MCF 10A (cell line): ENCODE measurements around the gene HAUS7. TPM values are rescaled to one million over a fixed set of nuclear protein-coding genes. Genes with fewer than 3 reads are reported as not detected.
A peak's percentile ranks its signal among the peaks of the same experiment; 100 is the strongest.

Source experiments
- BruUV-seq: library from RNA; stranded (reverse); fragments of 400-500 nt; replicated peaks from 2 replicates; lab custom pipeline; 2021; lab: Mats Ljungman, UMichigan
- CTCF ChIA-PET: fragments of 300-600 bp; sonication (Branson Sonifier 250); formaldehyde crosslinking; extraction: SDS; loops from one replicate; lab custom pipeline; 2021; ENCODE audit warnings: antibody characterized with exemption, inconsistent platforms; lab: Yijun Ruan, JAX
- POLR2A ChIA-PET: fragments of 300-600, 350-650 bp; sonication (Branson Sonifier 250); formaldehyde crosslinking; extraction: SDS; loops from one replicate; lab custom pipeline; 2020; ENCODE audit warnings: antibody characterized with exemption, inconsistent platforms; lab: Yijun Ruan, JAX
- DNase-seq: peaks from one replicate; pipeline ENCODE4 v3.0.0-alpha.2; 2018; ENCODE audit not compliant: unreplicated experiment
- H3K27ac Mint-ChIP-seq: one replicate; pipeline ENCODE4 v1.8.0; 2022; ENCODE audit warnings: mild to moderate bottlenecking, low read depth, mixed read lengths; ENCODE audit not compliant: unreplicated experiment
- H3K27me3 Mint-ChIP-seq: one replicate; pipeline ENCODE4 v1.8.0; 2022; ENCODE audit warnings: mixed read lengths; ENCODE audit not compliant: insufficient read depth, unreplicated experiment
- H3K36me3 Mint-ChIP-seq: one replicate; pipeline ENCODE4 v1.8.0; 2022; ENCODE audit warnings: mild to moderate bottlenecking, moderate library complexity, mixed read lengths; ENCODE audit not compliant: insufficient read depth, unreplicated experiment
- H3K4me1 Mint-ChIP-seq: one replicate; pipeline ENCODE4 v1.8.0; 2022; ENCODE audit warnings: mixed read lengths; ENCODE audit not compliant: insufficient read depth, unreplicated experiment
- H3K4me3 Mint-ChIP-seq: one replicate; pipeline ENCODE4 v1.8.0; 2022; ENCODE audit warnings: mild to moderate bottlenecking, moderate library complexity, mixed read lengths; ENCODE audit not compliant: unreplicated experiment
- H3K9me3 Mint-ChIP-seq: one replicate; pipeline ENCODE4 v1.8.0; 2022; ENCODE audit warnings: mixed read lengths; ENCODE audit not compliant: unreplicated experiment
- intact Hi-C: fragments of 100-400 bp; cut with micrococcal nuclease; formaldehyde crosslinking; loops from 2 replicates; pipeline ENCODE4 v1.14.1; 2022
- total RNA-seq: library from RNA; stranded (reverse); gene quantifications from 2 replicates; pipeline ENCODE4 v1.2.3, GENCODE V29; 2022
- TF ChIP-seq, protein P1 (sequence below): fragments of 200-600 bp; IDR thresholded peaks from one replicate; pipeline ENCODE4 v1.8.0; 2022; ENCODE audit warnings: antibody characterized with exemption, mild to moderate bottlenecking; ENCODE audit not compliant: unreplicated experiment

The HAUS7 gene
- total RNA-seq, 1 experiment from 2014 or later, result 19.4 TPM

DNA sequence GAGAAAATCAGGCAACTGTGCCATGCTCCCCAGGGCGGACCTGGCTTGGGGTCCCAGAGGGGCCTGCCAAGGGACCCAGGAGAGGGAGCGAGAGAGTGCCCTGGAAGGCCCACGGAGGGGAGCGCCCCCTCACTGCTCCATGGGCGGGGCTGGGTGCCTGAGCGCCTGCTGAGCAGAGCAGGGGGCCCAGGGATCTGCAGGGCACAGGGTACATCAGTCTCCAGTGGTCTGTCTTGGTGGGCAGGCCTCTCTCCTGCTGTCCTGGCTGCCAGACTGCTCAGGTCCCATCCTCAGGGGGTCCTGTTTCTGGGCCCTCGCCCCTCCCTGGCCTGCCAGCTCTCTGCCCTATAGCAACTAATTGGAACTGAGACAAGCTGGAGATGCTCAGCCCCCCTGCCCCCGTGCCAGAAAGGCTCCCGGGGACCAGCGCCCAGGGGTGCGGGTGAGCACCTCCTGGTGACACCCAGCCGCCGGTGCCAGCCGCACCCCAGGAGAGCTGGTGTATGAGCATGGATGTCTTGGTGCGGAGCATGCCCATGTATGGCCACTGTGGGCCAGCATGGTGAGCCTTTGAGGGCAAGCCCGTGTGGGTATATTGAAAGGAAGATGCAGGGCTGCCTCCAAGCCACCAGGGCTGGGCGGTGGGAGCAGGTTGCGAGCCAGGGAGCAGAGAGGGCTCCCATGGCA lies 25.7 kb upstream of the HAUS7 start:
- CTCF ChIA-PET, result no interaction called here
- H3K27ac Mint-ChIP-seq, result no peak overlapping the region
- no peak for DNase-seq
- no TSS peak for BruUV-seq
- H3K4me1 Mint-ChIP-seq, result peaks cover 6% of the 10 kb centered on the region
- intact Hi-C loops, result no loop called here
- H3K36me3 Mint-ChIP-seq, result no peaks in the 10 kb centered on the region
- H3K4me3 Mint-ChIP-seq, result no peak overlapping the region
- POLR2A ChIA-PET, result no interaction called here
- no peaks in the 10 kb centered on the region for H3K27me3 Mint-ChIP-seq
- peaks cover 8% of the 10 kb centered on the region for H3K9me3 Mint-ChIP-seq
- TF ChIP-seq, protein P1, sequence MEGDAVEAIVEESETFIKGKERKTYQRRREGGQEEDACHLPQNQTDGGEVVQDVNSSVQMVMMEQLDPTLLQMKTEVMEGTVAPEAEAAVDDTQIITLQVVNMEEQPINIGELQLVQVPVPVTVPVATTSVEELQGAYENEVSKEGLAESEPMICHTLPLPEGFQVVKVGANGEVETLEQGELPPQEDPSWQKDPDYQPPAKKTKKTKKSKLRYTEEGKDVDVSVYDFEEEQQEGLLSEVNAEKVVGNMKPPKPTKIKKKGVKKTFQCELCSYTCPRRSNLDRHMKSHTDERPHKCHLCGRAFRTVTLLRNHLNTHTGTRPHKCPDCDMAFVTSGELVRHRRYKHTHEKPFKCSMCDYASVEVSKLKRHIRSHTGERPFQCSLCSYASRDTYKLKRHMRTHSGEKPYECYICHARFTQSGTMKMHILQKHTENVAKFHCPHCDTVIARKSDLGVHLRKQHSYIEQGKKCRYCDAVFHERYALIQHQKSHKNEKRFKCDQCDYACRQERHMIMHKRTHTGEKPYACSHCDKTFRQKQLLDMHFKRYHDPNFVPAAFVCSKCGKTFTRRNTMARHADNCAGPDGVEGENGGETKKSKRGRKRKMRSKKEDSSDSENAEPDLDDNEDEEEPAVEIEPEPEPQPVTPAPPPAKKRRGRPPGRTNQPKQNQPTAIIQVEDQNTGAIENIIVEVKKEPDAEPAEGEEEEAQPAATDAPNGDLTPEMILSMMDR, result no peak

DNA sequence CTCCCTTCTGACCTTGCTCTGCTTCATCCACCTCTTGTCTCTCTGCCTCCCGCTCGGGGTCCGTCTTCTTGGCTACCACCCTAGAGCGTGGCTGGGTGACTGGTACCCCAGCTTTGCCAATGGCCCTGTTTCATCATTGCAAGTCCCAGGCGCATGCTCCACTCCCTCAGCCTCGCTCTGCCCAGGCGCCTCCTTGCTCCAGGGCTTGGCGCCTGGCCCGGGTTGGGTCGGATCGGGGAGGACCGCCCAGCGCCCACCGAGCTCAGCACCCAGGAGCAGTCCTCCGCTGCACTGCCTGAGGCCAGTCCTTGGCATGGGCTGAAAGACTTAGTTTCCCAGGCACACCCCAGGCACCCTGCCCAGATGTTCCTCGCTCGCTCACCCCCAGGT lies 25.0 kb upstream of the HAUS7 start:
- POLR2A ChIA-PET, result interaction anchor here (0.7 kb wide), 1 partner anchor 25 kb away, joined by 3 read pairs; the partner anchor contains the start of gene HAUS7
- Mint-ChIP-seq H3K4me1 (peaks cover 6% of the 10 kb centered on the region), H3K36me3 (no peaks in the 10 kb centered on the region), H3K27ac (peak overlapping the region; percentile 59), H3K9me3 (peaks cover under 1% of the 10 kb centered on the region), H3K27me3 (no peaks in the 10 kb centered on the region), H3K4me3 (peak overlapping the region; percentile 51)
- TF ChIP-seq, protein P1, result no peak
- intact Hi-C loops, result no loop called here
- peak; percentile 23 for DNase-seq
- CTCF ChIA-PET, result no interaction called here
- BruUV-seq, result no TSS peak

DNA sequence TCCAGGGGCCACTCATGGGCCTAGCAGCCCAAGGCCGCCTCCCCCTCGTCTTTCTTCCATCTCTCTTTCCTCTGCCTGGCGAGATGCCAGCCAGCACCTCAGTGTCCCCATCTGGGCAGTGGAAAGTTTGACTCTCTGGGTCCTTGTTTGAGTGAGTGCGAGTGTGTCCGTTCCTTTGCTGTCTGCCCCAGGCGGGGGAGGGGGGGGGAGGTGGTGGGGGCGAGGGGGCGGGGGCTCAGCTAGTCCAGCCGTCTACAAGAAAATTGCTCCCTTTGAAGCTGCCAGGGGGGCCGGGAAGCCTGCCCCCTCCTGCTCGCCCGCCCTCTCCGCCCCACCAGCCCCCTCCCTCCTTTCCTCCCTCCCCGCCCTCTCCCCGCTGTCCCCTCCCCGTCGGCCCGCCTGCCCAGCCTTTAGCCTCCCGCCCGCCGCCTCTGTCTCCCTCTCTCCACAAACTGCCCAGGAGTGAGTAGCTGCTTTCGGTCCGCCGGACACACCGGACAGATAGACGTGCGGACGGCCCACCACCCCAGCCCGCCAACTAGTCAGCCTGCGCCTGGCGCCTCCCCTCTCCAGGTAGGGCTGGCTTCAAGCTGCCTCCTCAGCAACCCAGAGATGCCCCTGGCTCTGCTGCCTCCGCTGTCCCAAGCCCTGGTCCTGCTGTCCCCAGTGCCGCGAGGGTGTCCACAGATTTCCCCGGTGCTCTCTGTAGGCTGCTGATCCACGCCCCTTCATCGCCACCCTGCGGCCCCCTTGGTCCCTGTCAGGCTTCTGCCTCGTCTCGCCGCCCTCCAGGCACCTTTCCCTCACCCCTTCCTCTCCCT lies 24.4 kb upstream of the HAUS7 start, which contains the start of gene BGN:
TSS of gene BGN (plus strand) at position 440 of the 821 bp plus-strand sequence. CDS start 9,652 bp downstream, outside the sequence.
- H3K4me1 Mint-ChIP-seq, result peaks cover 6% of the 10 kb centered on the region
- no peaks in the 10 kb centered on the region for H3K36me3 Mint-ChIP-seq
- H3K27me3 Mint-ChIP-seq, result no peaks in the 10 kb centered on the region
- peak within 1 kb of the TSS; percentile 51 for H3K4me3 Mint-ChIP-seq
- TF ChIP-seq, protein P1, result no peak
- intact Hi-C loops, result no loop called here
- H3K27ac Mint-ChIP-seq, result peak within 1 kb of the TSS; percentile 59
- no TSS peak for BruUV-seq
- no peak for DNase-seq
- ChIA-PET POLR2A (interaction anchor here (0.7 kb wide), 1 partner anchor 24 kb away, joined by 3 read pairs; the partner anchor contains the start of gene HAUS7), CTCF (no interaction called here)
- H3K9me3 Mint-ChIP-seq, result no peaks in the 10 kb centered on the region

DNA sequence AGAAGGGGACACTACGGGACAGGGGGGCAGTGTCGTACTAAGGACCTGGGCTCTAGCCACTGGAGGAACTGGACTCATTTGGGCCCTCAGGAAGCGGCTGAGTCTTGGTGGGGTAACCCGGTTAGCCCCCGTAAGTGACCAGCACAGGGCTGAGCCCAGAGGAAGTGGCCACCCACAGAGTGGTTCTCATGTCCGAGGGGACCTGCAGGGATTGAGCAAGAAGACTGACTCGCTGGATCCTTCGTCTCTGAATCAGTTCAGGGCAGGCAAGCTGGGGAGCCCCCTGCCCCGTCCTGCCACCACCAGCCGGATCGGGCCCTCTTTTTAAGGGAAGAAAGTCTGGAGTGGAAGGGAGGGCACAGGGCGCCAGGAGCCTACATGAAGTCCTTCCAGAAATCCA lies 23.7 kb upstream of the HAUS7 start:
- no peak overlapping the region for H3K27ac Mint-ChIP-seq
- TF ChIP-seq, protein P1, result no peak
- H3K27me3 Mint-ChIP-seq, result no peaks in the 10 kb centered on the region
- no peak for DNase-seq
- no peak overlapping the region for H3K4me3 Mint-ChIP-seq
- intact Hi-C loops, result no loop called here
- POLR2A ChIA-PET, result no interaction called here
- H3K9me3 Mint-ChIP-seq, result no peaks in the 10 kb centered on the region
- CTCF ChIA-PET, result interaction anchor here (0.6 kb wide), 3 partner anchors 24 to 462 kb away, joined by 3 to 4 read pairs (median 3); no protein-coding TSS in a partner anchor
- BruUV-seq, result no TSS peak
- H3K4me1 Mint-ChIP-seq, result peaks cover 6% of the 10 kb centered on the region
- H3K36me3 Mint-ChIP-seq, result no peaks in the 10 kb centered on the region
